HEK293T (cell line): Measurements from ENCODE around the gene PDXK.

ENCODE experiments used
- CTCF ChIA-PET: fragments of 350-600 bp; formaldehyde crosslinking; extraction: SDS; loops from one replicate; lab custom pipeline; 2021; ENCODE audit warnings: antibody characterized with exemption, inconsistent platforms; lab: Yijun Ruan, JAX
- POLR2A ChIA-PET: fragments of 350-600 bp; formaldehyde crosslinking; extraction: SDS; loops from one replicate; lab custom pipeline; 2020; ENCODE audit warnings: antibody characterized with exemption, inconsistent platforms; lab: Yijun Ruan, JAX
- DNase-seq: peaks from one replicate; pipeline ENCODE4 v3.0.0; 2012; ENCODE audit warnings: mixed read lengths; ENCODE audit errors: extremely low spot score
- BHLHE40 ChIP-seq: fragments of 450-650 bp; IDR thresholded peaks from 2 replicates; pipeline ENCODE4 v1.6.1; 2016; ENCODE audit warnings: mild to moderate bottlenecking, moderate library complexity, borderline replicate concordance
- FOXA1 ChIP-seq: fragments of 450-650 bp; IDR thresholded peaks from 2 replicates; pipeline ENCODE4 v1.6.1; 2016; ENCODE audit warnings: mild to moderate bottlenecking
- FOXM1 ChIP-seq: fragments of 450-650 bp; IDR thresholded peaks from 2 replicates; pipeline ENCODE4 v1.6.1; 2017; ENCODE audit warnings: mild to moderate bottlenecking, borderline replicate concordance
- HDGF ChIP-seq: fragments of 450-650 bp; IDR thresholded peaks from 2 replicates; pipeline ENCODE4 v1.6.1; 2017; ENCODE audit warnings: antibody characterized with exemption, borderline replicate concordance
- L3MBTL2 ChIP-seq: fragments of 450-650 bp; conservative IDR thresholded peaks from 2 replicates; pipeline ENCODE4 v1.6.1; 2016; ENCODE audit warnings: mild to moderate bottlenecking
- LEF1 ChIP-seq: fragments of 450-650 bp; IDR thresholded peaks from 2 replicates; pipeline ENCODE4 v1.6.1; 2017; ENCODE audit warnings: mild to moderate bottlenecking, borderline replicate concordance
- SUZ12 ChIP-seq: fragments of 450-650 bp; IDR thresholded peaks from 2 replicates; pipeline ENCODE4 v1.6.1; 2016; ENCODE audit warnings: mild to moderate bottlenecking
- ZNF384 ChIP-seq: fragments of 450-650 bp; IDR thresholded peaks from 2 replicates; pipeline ENCODE4 v1.6.1; 2016

The PDXK gene

DNA sequence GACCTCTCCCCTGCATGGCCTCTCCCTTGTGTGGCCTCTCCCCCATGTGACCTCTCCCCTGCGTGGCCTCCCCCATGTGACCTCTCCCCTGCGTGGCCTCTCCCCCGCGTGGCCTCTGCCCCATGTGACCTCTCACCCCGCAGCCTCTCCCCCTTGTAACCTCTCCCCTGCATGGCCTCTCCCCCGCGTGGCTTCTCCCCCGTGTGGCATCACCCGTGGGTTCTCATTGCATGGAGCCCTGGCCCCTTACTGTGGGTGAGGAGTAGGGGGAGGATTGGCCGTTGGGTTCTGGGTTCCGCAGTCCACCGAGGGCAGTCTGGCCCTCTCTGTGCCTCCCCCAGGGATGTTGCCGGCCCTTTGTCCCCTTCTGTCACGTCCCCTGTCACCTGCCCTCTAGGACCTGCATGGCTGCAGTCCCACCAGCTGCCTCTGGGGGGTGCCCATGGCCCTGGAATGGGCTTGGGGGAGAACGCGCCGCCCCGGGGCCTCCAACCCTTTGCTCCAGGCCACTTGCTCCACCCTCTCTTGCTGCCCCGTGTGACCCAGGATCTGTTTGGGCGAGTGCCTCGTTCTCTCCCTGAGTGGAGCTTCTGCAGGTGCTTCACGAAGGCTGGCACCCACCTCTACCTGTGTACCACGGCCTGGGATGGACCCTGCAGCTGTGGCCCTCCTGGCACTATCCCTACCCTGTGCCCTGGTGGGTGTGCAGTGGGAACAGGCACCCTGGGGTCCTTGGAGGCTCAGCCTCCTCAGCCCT, 91.8 kb downstream of the PDXK start:
- CTCF ChIA-PET, result interaction anchor here (0.6 to 2.0 kb wide), 4 partner anchors 21 to 165 kb away, joined by 3 to 8 read pairs (median 5); partner anchors contain the start of gene RRP1
- TF ChIP-seq HDGF (0 out of 2 replicates have a peak, but pooled peaks have one; percentile 67), LEF1 (no peak)
- POLR2A ChIA-PET, result no interaction called here
- DNase-seq, result peak; percentile 96

DNA sequence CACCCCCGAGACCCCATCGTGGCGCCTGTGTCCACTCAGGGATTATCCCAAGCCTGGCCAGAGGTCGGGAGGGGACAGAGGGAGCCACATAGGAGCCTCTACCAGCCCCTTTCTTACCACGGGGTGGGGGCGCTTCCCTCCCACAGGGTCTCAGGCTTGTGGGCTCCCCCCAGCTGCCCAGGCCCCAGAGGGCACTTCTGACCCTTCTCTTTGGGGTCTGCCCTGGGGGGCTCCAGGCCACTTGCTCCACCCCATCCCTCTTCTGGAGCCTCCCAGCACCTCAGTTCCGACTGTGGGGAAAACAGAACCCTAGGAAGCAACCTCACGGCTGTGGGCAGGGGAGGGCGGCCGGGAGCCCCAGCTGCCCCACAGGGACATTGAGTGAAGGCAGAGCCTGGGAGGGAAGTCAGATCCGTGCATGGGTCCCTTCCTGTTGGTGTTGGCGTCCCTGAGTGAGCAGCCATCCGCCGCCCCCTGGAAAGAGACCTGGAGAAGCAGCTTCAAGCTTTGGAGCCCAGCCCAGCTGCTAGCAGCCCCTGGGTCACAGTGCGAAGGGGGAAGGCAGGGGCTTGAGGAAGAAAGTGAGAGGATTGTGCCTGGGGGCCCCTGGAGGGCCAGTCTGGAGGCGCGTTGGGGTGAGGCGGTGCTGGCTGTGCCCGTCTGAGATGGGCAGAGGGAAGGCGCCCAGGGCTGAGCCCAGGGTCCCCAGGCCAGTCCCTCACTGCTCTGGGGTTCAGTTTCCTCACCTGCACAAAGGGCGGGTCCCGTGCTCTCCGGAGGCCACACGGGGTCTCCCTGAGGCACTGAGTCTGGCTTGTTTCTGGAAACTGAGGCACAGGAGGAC, 92.6 kb downstream of the PDXK start:
- no peak for TF ChIP-seq FOXM1
- no peak for TF ChIP-seq L3MBTL2
- no peak for TF ChIP-seq SUZ12
- no peak for TF ChIP-seq FOXA1
- TF ChIP-seq BHLHE40, result no peak
- no peak for TF ChIP-seq ZNF384
- POLR2A ChIA-PET, result no interaction called here
- no peak for DNase-seq
- CTCF ChIA-PET, result interaction anchor here (1.6 to 2.0 kb wide), 2 partner anchors 127 to 164 kb away, joined by 6 to 8 read pairs; no protein-coding TSS in a partner anchor
